Osteoblast (primary cell): ENCODE results near the gene RNASEH2B. TPM values are rescaled to one million over a fixed set of nuclear protein-coding genes. Genes with fewer than 3 reads are reported as not detected.
A peak's percentile ranks its signal among the peaks of the same experiment; 100 is the strongest.

Experiments used
- DNase-seq: peaks from one replicate; pipeline ENCODE4 v3.0.0; 2011; ENCODE audit warnings: low spot score, mixed read lengths; ENCODE audit not compliant: insufficient read length; ENCODE audit errors: missing footprints
- H2AFZ ChIP-seq: 2 replicates; pipeline ENCODE4 v1.6.0; 2011; ENCODE audit warnings: mild to moderate bottlenecking, low read length
- H3K27ac ChIP-seq: 2 replicates; pipeline ENCODE4 v1.5.1; 2011; ENCODE audit warnings: mild to moderate bottlenecking, low read depth, low read length, moderate library complexity
- H3K27me3 ChIP-seq: 2 replicates; pipeline ENCODE4 v1.6.0; 2012; ENCODE audit warnings: mild to moderate bottlenecking, control low read depth, inconsistent platforms, low read length, moderate library complexity; ENCODE audit not compliant: insufficient read depth
- H3K36me3 ChIP-seq: 2 replicates; pipeline ENCODE4 v1.5.1; 2011; ENCODE audit warnings: mild to moderate bottlenecking, low read length, control low read depth, moderate library complexity; ENCODE audit not compliant: insufficient read depth
- H3K4me1 ChIP-seq: 2 replicates; pipeline ENCODE4 v1.5.1; 2011; ENCODE audit warnings: mild to moderate bottlenecking, low read length, control low read depth, moderate library complexity; ENCODE audit not compliant: insufficient read depth
- H3K4me2 ChIP-seq: 2 replicates; pipeline ENCODE4 v1.6.0; 2011; ENCODE audit warnings: mild to moderate bottlenecking, low read length; ENCODE audit not compliant: insufficient read depth
- H3K4me3 ChIP-seq: fragments of 200-600 bp; sonication (generic); 3 replicates; pipeline ENCODE4 v1.5.1; 2012; ENCODE audit warnings: mild to moderate bottlenecking, low read length, inconsistent platforms; ENCODE audit not compliant: insufficient read depth
- H3K79me2 ChIP-seq: 2 replicates; pipeline ENCODE4 v1.6.0; 2012; ENCODE audit warnings: mild to moderate bottlenecking, low read length, control low read depth, inconsistent platforms; ENCODE audit not compliant: insufficient read depth
- H3K9me3 ChIP-seq: 2 replicates; pipeline ENCODE4 v1.5.1; 2011; ENCODE audit warnings: low read depth, low read length, control low read depth
- H4K20me1 ChIP-seq: 2 replicates; pipeline ENCODE4 v1.6.0; 2012; ENCODE audit warnings: mild to moderate bottlenecking, low read length, control low read depth; ENCODE audit not compliant: insufficient read depth
- CTCF ChIP-seq: IDR thresholded peaks from 2 replicates; pipeline ENCODE4 v1.5.1; 2011; ENCODE audit warnings: mild to moderate bottlenecking, low read depth, low read length, moderate library complexity; ENCODE audit errors: extremely low read depth
- total RNA-seq: library from RNA; depleted of rRNA; stranded (reverse); fragments of >200 nt; gene quantifications from 2 replicates; pipeline ENCODE4 v1.2.3, GENCODE V29; 2012

Gene RNASEH2B
- total RNA-seq, 1 donor, result 47.4 TPM

DNA sequence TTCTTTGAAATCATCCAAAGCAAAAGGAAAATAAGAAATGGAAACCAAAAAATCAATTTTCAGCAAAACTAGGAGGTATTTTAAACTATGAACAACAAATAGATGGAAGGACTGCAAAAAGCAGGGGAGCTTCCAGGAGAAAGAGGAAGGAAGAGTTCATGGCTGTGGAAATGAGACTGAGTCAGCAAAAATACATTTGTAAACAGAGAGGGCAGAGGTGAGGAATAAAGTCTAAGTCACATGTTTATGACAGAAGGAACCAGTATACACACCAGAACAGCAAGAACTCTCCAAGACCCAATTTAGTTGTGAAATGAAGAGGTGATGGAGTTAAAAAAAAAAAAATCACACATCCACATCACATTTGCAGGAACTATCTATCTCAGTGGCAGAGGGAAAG lies 69.6 kb downstream of the RNASEH2B start:
- no peaks in the 10 kb centered on the region for H3K4me1 ChIP-seq
- H3K79me2 ChIP-seq, result no peaks in the 10 kb centered on the region
- H3K9me3 ChIP-seq, result no peaks in the 10 kb centered on the region
- no peak for DNase-seq
- H2AFZ ChIP-seq, result no peak overlapping the region
- no peak for TF ChIP-seq CTCF
- no peak overlapping the region for H3K4me3 ChIP-seq
- no peak overlapping the region for H3K4me2 ChIP-seq
- H3K27ac ChIP-seq, result no peak overlapping the region
- H4K20me1 ChIP-seq, result no peaks in the 10 kb centered on the region
- H3K27me3 ChIP-seq, result no peaks in the 10 kb centered on the region
- H3K36me3 ChIP-seq, result no peaks in the 10 kb centered on the region

DNA sequence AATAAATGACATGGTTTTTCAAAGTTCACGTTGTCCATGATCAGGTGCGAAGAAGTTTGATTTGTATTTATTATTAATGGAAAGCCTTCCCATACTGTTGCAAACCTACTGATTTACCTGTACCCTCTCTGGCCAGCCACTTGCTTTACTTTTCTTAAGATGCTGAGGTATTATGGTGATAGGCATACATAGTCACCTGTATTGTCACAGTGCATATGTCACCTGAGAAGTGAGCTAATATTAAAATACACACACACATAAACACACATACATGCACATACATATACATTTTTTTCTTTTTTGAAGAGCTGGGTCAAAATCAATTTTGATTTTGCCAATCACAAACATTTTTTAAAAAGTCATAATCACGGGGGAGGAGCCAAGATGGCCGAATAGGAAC lies 72.1 kb downstream of the RNASEH2B start:
- H3K4me1 ChIP-seq, result no peaks in the 10 kb centered on the region
- H3K36me3 ChIP-seq, result no peaks in the 10 kb centered on the region
- no peaks in the 10 kb centered on the region for H3K79me2 ChIP-seq
- H3K9me3 ChIP-seq, result no peaks in the 10 kb centered on the region
- no peak overlapping the region for H3K4me2 ChIP-seq
- DNase-seq, result no peak
- H4K20me1 ChIP-seq, result no peaks in the 10 kb centered on the region
- H3K27ac ChIP-seq, result no peak overlapping the region
- no peak overlapping the region for H3K4me3 ChIP-seq
- no peak for TF ChIP-seq CTCF
- H3K27me3 ChIP-seq, result no peaks in the 10 kb centered on the region
- H2AFZ ChIP-seq, result no peak overlapping the region

- peaks cover 4% of the 10 kb centered on the region for H3K4me1 ChIP-seq
- H3K27ac ChIP-seq, result no peak overlapping the region
- no peak overlapping the region for H2AFZ ChIP-seq
- peak; percentile 15 for TF ChIP-seq CTCF
- peaks cover 16% of the 10 kb centered on the region for H3K27me3 ChIP-seq
- no peaks in the 10 kb centered on the region for H3K36me3 ChIP-seq
- no peak for DNase-seq
- no peak overlapping the region for H3K4me3 ChIP-seq
- H3K9me3 ChIP-seq, result no peaks in the 10 kb centered on the region
- H4K20me1 ChIP-seq, result no peaks in the 10 kb centered on the region
- H3K79me2 ChIP-seq, result no peaks in the 10 kb centered on the region
- H3K4me2 ChIP-seq, result no peak overlapping the region
These were observed 79.9 kb downstream of the RNASEH2B start for GRCh38 chr13:50989476-50989875.

- Histone ChIP-seq H3K79me2 (no peaks in the 10 kb centered on the region), H3K4me1 (peaks cover 4% of the 10 kb centered on the region), H3K9me3 (no peaks in the 10 kb centered on the region), H3K27ac (no peak overlapping the region), H3K36me3 (no peaks in the 10 kb centered on the region), H4K20me1 (no peaks in the 10 kb centered on the region), H3K27me3 (peaks cover 16% of the 10 kb centered on the region), H3K4me2 (peak overlapping the region; percentile 45), H3K4me3 (no peak overlapping the region), H2AFZ (no peak overlapping the region)
- DNase-seq, result no peak
- no peak for TF ChIP-seq CTCF
These were observed 80.7 kb downstream of the RNASEH2B start for GRCh38 chr13:50990065-50990817.
